ENCODE results near the gene JHY.

Gene JHY

DNA sequence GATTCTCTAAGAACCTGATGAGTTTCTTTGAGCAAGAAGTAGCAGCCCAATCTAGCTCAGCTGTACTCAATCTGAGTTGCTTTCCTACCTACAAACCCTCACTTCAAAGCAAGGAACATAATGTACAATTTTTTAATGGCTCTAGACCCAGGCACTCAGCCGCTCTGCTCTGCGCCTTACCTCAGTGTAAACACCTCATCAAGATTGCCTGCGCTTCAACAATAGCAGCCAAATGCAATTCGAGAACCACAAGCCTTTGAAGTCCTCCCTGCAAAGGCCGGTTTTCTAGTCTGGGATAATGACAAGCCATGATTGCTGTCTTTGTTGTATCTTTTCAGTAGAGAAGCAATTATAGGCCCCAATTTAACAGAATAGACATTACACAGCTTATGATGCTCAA, 38.0 kb downstream of the JHY start:
- H3K27me3 ChIP-seq (ENCODE audit: insufficient read depth, low read length, poor library complexity): peaks cover 14% of the 10 kb centered on the region
- ATAC-seq (ENCODE audit: insufficient read depth, low read depth) (no peak), DNase-seq (no peak)
- H2AFZ ChIP-seq (ENCODE audit: low read depth, low read length): no peak overlapping the region
- H3K4me3 ChIP-seq (ENCODE audit: low read depth in 1 of 2, low read length in 2 of 2): no peak overlapping the region
- H3K4me2 ChIP-seq (ENCODE audit: insufficient read depth, low read length): no peak overlapping the region
- no peak overlapping the region for H3K27ac ChIP-seq (ENCODE audit: low read length)
- no peak for TF ChIP-seq EZH2 (IDR thresholded peaks at IDR 0.05; ENCODE audit: borderline replicate concordance, low read depth, low read length, severe bottlenecking)
- TF ChIP-seq, protein P1, sequence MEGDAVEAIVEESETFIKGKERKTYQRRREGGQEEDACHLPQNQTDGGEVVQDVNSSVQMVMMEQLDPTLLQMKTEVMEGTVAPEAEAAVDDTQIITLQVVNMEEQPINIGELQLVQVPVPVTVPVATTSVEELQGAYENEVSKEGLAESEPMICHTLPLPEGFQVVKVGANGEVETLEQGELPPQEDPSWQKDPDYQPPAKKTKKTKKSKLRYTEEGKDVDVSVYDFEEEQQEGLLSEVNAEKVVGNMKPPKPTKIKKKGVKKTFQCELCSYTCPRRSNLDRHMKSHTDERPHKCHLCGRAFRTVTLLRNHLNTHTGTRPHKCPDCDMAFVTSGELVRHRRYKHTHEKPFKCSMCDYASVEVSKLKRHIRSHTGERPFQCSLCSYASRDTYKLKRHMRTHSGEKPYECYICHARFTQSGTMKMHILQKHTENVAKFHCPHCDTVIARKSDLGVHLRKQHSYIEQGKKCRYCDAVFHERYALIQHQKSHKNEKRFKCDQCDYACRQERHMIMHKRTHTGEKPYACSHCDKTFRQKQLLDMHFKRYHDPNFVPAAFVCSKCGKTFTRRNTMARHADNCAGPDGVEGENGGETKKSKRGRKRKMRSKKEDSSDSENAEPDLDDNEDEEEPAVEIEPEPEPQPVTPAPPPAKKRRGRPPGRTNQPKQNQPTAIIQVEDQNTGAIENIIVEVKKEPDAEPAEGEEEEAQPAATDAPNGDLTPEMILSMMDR (IDR thresholded peaks at IDR 0.05; ENCODE audit: borderline replicate concordance, extremely low read depth, low read length, poor library complexity, severe bottlenecking): no peak
- no peaks in the 10 kb centered on the region for H4K20me1 ChIP-seq (ENCODE audit: insufficient read depth, low read length)
- no peak overlapping the region for H3K9ac ChIP-seq (ENCODE audit: low read depth, low read length)
- no peaks in the 10 kb centered on the region for H3K79me2 ChIP-seq (ENCODE audit: insufficient read depth, low read length)
- no peaks in the 10 kb centered on the region for H3K36me3 ChIP-seq (ENCODE audit: insufficient read depth, low read length)
- H3K9me3 ChIP-seq (ENCODE audit: insufficient read depth, low read length, severe bottlenecking): no peaks in the 10 kb centered on the region
- H3K4me1 ChIP-seq (ENCODE audit: insufficient read depth, low read length): no peaks in the 10 kb centered on the region

DNA sequence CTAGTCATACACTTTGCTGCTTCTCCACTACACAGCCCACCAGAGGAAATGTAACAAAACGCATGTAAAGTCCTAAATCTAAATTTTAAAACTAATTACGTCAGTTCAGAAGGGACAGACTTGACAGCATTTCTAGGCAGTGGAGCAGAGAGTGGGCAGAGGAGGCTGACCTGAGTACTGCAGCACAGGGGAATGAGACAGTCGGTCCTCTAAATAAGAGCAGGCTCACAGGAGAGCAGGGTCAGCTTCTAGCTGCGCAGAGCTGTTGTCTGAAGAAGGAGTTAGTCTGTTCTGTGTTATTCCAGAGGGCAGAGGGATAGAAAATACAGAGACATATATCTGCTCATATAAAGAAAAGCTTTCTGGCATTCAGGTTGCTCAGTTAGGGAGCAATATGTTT, 40.3 kb downstream of the JHY start:
- H3K9me3 ChIP-seq (ENCODE audit: insufficient read depth, low read length, severe bottlenecking): no peaks in the 10 kb centered on the region
- H3K27ac ChIP-seq (ENCODE audit: low read length): no peak overlapping the region
- no peaks in the 10 kb centered on the region for H4K20me1 ChIP-seq (ENCODE audit: insufficient read depth, low read length)
- no peaks in the 10 kb centered on the region for H3K36me3 ChIP-seq (ENCODE audit: insufficient read depth, low read length)
- H2AFZ ChIP-seq (ENCODE audit: low read depth, low read length): no peak overlapping the region
- ATAC-seq (ENCODE audit: insufficient read depth, low read depth) (no peak), DNase-seq (no peak)
- no peak overlapping the region for H3K4me3 ChIP-seq (ENCODE audit: low read depth in 1 of 2, low read length in 2 of 2)
- peaks cover 12% of the 10 kb centered on the region for H3K27me3 ChIP-seq (ENCODE audit: insufficient read depth, low read length, poor library complexity)
- H3K4me1 ChIP-seq (ENCODE audit: insufficient read depth, low read length): no peaks in the 10 kb centered on the region
- TF ChIP-seq, protein P1 (IDR thresholded peaks at IDR 0.05; ENCODE audit: borderline replicate concordance, extremely low read depth, low read length, poor library complexity, severe bottlenecking): no peak
- no peak for TF ChIP-seq EZH2 (IDR thresholded peaks at IDR 0.05; ENCODE audit: borderline replicate concordance, low read depth, low read length, severe bottlenecking)
- no peak overlapping the region for H3K4me2 ChIP-seq (ENCODE audit: insufficient read depth, low read length)
- no peak overlapping the region for H3K9ac ChIP-seq (ENCODE audit: low read depth, low read length)
- H3K79me2 ChIP-seq (ENCODE audit: insufficient read depth, low read length): no peaks in the 10 kb centered on the region

DNA sequence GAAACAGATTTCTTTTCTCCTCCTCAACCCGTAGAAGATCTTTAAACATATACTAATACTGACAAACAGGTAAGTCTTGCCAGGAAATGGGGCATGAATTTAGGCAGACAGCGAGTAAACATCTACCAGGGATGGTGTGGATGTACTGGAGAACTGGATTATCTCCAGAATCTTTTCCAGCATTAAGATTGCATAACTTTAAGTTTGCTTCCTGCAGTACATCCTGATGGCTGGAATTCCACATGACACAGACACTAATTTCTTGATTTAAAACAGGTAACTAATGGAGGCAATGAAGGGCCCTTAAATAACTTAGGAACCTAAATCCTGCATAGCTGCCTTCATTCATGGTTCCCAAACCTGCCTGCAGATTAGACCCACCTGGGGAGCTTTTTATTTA, 40.7 kb downstream of the JHY start:
- no peak overlapping the region for H3K4me2 ChIP-seq (ENCODE audit: insufficient read depth, low read length)
- no peaks in the 10 kb centered on the region for H3K36me3 ChIP-seq (ENCODE audit: insufficient read depth, low read length)
- no peak overlapping the region for H2AFZ ChIP-seq (ENCODE audit: low read depth, low read length)
- H3K9ac ChIP-seq (ENCODE audit: low read depth, low read length): no peak overlapping the region
- no peaks in the 10 kb centered on the region for H3K9me3 ChIP-seq (ENCODE audit: insufficient read depth, low read length, severe bottlenecking)
- H3K27ac ChIP-seq (ENCODE audit: low read length): no peak overlapping the region
- no peak for TF ChIP-seq EZH2 (IDR thresholded peaks at IDR 0.05; ENCODE audit: borderline replicate concordance, low read depth, low read length, severe bottlenecking)
- TF ChIP-seq, protein P1 (IDR thresholded peaks at IDR 0.05; ENCODE audit: borderline replicate concordance, extremely low read depth, low read length, poor library complexity, severe bottlenecking): no peak
- H3K79me2 ChIP-seq (ENCODE audit: insufficient read depth, low read length): no peaks in the 10 kb centered on the region
- H4K20me1 ChIP-seq (ENCODE audit: insufficient read depth, low read length): no peaks in the 10 kb centered on the region
- no peaks in the 10 kb centered on the region for H3K4me1 ChIP-seq (ENCODE audit: insufficient read depth, low read length)
- no peak for ATAC-seq (ENCODE audit: insufficient read depth, low read depth)
- H3K4me3 ChIP-seq (ENCODE audit: low read depth in 1 of 2, low read length in 2 of 2): no peak overlapping the region
- DNase-seq: no peak
- H3K27me3 ChIP-seq (ENCODE audit: insufficient read depth, low read length, poor library complexity): peaks cover 12% of the 10 kb centered on the region

DNA sequence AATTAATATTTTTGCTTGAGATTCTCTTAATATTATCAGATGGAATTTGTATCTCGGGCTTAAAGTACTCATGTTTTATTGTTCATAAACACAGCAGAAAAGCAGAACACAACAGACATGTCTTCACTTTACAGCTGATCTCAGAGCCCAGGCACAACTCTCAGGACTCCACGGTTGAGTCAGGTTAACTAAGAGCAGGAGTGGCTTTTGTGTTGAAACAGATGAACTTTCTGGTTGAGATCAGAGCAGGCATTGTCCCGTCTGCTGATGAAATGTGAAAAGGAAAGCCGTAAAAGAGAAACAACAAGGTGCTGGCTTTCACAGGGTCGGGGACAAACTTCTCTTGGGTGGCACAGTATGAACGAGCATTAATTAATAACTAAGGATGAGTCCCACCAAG, 49.0 kb downstream of the JHY start:
- Histone ChIP-seq H3K27me3 (ENCODE audit: insufficient read depth, low read length, poor library complexity) (peaks cover 17% of the 10 kb centered on the region), H2AFZ (ENCODE audit: low read depth, low read length) (no peak overlapping the region), H3K4me1 (ENCODE audit: insufficient read depth, low read length) (no peaks in the 10 kb centered on the region), H3K4me3 (ENCODE audit: low read depth in 1 of 2, low read length in 2 of 2) (no peak overlapping the region), H3K36me3 (ENCODE audit: insufficient read depth, low read length) (no peaks in the 10 kb centered on the region), H3K4me2 (ENCODE audit: insufficient read depth, low read length) (no peak overlapping the region), H4K20me1 (ENCODE audit: insufficient read depth, low read length) (no peaks in the 10 kb centered on the region), H3K9me3 (ENCODE audit: insufficient read depth, low read length, severe bottlenecking) (no peaks in the 10 kb centered on the region), H3K79me2 (ENCODE audit: insufficient read depth, low read length) (no peaks in the 10 kb centered on the region), H3K27ac (ENCODE audit: low read length) (no peak overlapping the region), H3K9ac (ENCODE audit: low read depth, low read length) (no peak overlapping the region)
- ATAC-seq (ENCODE audit: insufficient read depth, low read depth) (no peak), DNase-seq (no peak)
- TF ChIP-seq EZH2 (IDR thresholded peaks at IDR 0.05; ENCODE audit: borderline replicate concordance, low read depth, low read length, severe bottlenecking): no peak
- TF ChIP-seq, protein P1 (IDR thresholded peaks at IDR 0.05; ENCODE audit: borderline replicate concordance, extremely low read depth, low read length, poor library complexity, severe bottlenecking): no peak

All from DND-41 (cell line).